Raji (cell line): ENCODE results near the gene FXR1.
A peak's percentile ranks its signal among the peaks of the same experiment; 100 is the strongest.

Source experiments
- POLR2A ChIP-seq: IDR thresholded peaks from 2 replicates; pipeline ENCODE4 v1.6.1; 2011; ENCODE audit warnings: low read depth, low read length, control low read depth; ENCODE audit not compliant: insufficient read depth

FXR1 gene

DNA sequence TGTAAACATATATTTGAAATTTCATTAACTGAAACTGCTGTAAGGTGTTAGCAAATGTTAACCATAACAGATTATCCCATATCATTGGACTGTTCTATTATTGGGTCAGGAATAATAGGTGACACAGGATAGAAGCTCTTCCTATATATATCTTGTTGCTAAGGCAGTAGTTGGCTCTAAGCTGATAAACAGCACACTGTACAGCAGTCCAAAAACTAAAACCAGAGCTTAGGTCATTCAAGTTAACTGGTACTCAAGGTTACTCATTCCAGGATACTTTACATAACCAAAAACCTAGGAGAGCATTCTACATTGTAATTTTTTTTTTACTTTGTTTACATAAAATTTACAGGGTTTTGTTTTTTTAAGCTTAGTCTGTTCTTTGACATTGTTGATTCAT is 68.1 kb downstream of the FXR1 start:
- TF ChIP-seq POLR2A, result no peak

DNA sequence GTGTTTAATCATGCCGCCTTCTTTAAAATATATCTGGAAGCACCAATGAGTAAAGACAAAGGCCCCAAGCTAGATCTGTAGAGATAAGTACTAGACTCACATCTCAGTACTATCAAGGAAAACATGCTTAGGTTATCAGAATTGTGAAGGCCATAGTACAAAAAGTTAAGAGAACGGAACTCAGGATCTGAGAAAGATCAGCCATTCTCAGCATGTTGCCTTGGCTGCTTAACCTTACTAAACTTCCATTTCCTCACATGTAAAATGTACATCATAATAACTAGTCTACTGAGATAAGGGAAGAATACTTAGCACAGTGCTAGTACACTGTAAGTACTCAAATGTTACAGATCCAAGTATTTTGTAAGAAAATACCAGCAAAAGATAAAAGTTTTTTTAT is 69.4 kb downstream of the FXR1 start:
- no peak for TF ChIP-seq POLR2A

- no peak for TF ChIP-seq POLR2A
Measured at GRCh38 chr3:180983136-180983535, 70.7 kb downstream of the FXR1 start.

DNA sequence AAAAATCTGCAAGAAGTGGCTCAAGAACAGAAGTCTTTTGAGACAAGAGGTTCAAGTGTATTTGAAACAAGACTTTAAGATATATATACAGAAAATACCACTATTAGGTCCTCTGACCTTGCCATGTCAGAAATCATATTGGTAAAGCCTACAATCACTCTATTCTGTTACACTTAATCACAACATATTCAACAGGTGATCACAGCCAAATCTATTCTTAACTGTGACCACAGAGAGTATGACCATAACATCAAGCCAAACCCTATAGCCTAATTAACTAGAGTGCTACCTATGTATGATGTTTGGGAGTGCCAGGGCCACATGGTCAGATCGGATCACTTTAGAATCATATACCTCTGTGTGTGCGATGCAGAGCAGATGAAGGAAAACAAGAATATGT is 74.9 kb downstream of the FXR1 start:
- no peak for TF ChIP-seq POLR2A

- TF ChIP-seq POLR2A, result peak; percentile 93
Measured at GRCh38 chr3:180989291-180990163, 77.1 kb downstream of the FXR1 start, which contains the start of gene DNAJC19. Gene DNAJC19, minus strand, starts transcription at chr3:180989736. Its CDS starts 134 bp downstream, at chr3:180989602.

GRCh38 chr3:180990505-180990904 is 78.0 kb downstream of the FXR1 start:
- no peak for TF ChIP-seq POLR2A

DNA sequence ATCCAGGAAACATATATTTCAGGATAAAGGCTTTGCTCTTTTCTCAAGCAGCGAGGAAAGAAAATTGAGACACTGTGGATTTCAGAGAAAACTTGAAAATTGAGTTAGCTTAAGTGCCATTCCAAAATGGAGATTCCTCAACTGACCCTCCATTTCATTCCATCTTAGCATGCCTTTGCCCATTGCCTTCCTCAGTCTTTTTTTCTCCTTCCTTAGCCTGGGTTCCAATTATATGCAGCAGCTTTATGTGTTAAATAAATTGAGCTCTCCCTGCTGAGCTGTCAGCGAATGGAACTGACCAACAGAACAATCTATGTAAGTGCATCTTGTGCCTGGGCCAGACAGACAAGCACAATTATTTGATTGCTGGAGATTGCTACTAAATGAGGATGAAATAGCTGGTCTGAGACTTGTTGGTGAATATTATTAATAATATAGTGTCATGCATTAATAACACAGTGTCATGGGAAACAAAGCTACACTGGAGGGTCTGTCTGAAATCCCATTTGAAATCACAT is 84.0 kb downstream of the FXR1 start:
- no peak for TF ChIP-seq POLR2A

- no peak for TF ChIP-seq POLR2A
Measured at GRCh38 chr3:181006541-181006940, 94.1 kb downstream of the FXR1 start.

- no peak for TF ChIP-seq POLR2A
Measured at GRCh38 chr3:181007262-181007661, 94.8 kb downstream of the FXR1 start.

DNA sequence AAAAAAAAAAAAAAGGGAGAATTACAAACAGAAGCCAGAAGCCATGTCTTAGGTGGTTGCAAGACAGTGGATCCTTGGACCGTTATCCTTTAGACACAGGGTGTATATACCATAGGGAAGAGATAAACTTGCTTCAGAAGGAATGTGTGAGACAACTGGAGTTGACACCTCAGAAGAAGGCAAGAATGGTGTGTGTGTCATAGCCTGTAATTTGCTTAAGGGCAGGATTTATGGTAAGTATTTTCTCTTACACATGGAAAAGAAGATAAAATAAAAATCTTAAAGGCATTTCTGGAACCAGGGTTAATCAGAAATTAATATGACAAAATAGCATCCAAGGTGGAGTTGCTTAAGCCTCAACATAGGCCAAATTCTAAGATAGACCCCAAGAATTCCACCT is 96.3 kb downstream of the FXR1 start:
- no peak for TF ChIP-seq POLR2A

GRCh38 chr3:181009225-181009624 is 96.8 kb downstream of the FXR1 start:
- no peak for TF ChIP-seq POLR2A

GRCh38 chr3:181017690-181018089 is 105.2 kb downstream of the FXR1 start:
- TF ChIP-seq POLR2A, result no peak

DNA sequence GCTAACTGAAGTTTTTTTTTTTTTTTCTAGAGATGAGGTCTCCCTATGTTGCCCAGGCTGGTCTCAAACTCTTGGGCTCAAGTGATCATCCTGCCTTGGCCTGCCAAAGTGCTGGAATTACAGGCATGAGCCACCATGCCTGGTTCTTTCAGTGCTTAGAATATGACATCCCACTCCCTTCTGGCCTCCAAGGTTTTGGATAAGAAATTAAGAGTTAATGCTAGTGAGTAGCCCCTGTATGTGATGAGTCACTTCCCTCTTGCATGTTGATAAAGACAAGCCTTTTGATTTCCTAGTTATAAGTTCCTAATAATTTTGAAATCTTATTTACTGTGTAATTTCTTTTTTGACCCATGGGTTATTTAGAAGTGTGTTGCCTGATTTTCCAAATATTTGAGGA is 112.7 kb downstream of the FXR1 start:
- no peak for TF ChIP-seq POLR2A

- no peak for TF ChIP-seq POLR2A
Measured at GRCh38 chr3:181030948-181031347, 118.5 kb downstream of the FXR1 start.
